ENCODE measurements around the gene SLC9C1.

The SLC9C1 gene

GRCh38 chr3:112101916-112102315, 192.1 kb downstream of the SLC9C1 start:
- no peak for DNase-seq

DNA sequence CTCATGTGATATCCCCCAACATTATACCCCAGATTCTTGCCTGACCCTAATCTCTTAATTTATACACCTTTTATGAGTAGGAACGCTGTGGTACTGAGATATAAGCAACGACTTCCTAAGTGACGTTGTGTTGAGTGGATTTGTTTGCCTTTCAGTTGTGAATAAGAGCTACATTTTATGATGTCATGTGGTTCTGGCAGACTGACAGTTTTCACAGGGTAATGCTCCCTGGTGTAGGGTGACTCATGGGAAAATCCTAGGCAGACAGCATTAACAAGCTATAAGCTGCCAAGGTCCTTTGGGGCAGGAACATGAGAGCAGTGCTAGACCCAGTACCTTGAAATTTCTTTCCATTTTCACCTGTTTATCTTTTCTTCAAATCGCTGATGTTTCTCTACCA, 196.6 kb downstream of the SLC9C1 start:
- peak; percentile 69 for DNase-seq

DNA sequence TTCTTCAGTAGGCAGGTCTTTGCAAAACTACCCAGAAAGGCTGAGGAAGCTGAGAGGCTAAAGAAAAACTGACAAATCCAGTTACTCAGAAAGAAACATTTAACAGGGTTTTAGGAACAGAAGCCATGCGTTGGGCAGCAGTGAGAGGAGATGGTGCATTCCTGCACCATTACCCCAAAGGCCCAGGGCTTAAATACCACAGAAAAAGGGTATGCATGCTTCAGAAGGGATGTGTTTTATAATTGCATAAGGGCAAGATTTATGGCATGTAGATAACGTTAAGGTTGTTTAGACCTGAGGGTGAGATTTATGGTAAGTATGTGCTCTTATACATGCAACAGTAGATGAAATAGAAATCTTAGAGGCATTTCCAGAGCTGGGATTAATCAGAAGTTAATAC, 197.8 kb downstream of the SLC9C1 start:
- no peak for DNase-seq

GRCh38 chr3:112095731-112096130, 198.3 kb downstream of the SLC9C1 start:
- no peak for DNase-seq

GRCh38 chr3:112093180-112093522, 200.9 kb downstream of the SLC9C1 start:
- DNase-seq = no peak

GRCh38 chr3:112092496-112093179, 201.4 kb downstream of the SLC9C1 start:
- DNase-seq = peak; percentile 62

- DNase-seq = peak; percentile 62
Observed at GRCh38 chr3:112090887-112091586, 203.0 kb downstream of the SLC9C1 start.

Measured in NCI-H510A treated with DMSO at 0.1 percent for 48 hours (cell line).